MCF 10A (cell line): ENCODE data around the gene TMEM132D. TPM values are rescaled to one million over a fixed set of nuclear protein-coding genes. Genes with fewer than 3 reads are reported as not detected.

Experiments used
- BruUV-seq: library from RNA; stranded (reverse); fragments of 400-500 nt; replicated peaks from 2 replicates; lab custom pipeline; 2021; lab: Mats Ljungman, UMichigan
- CTCF ChIA-PET: fragments of 300-600 bp; sonication (Branson Sonifier 250); formaldehyde crosslinking; extraction: SDS; loops from one replicate; lab custom pipeline; 2021; ENCODE audit warnings: antibody characterized with exemption, inconsistent platforms; lab: Yijun Ruan, JAX
- POLR2A ChIA-PET: fragments of 300-600, 350-650 bp; sonication (Branson Sonifier 250); formaldehyde crosslinking; extraction: SDS; loops from one replicate; lab custom pipeline; 2020; ENCODE audit warnings: antibody characterized with exemption, inconsistent platforms; lab: Yijun Ruan, JAX
- DNase-seq: peaks from one replicate; pipeline ENCODE4 v3.0.0-alpha.2; 2018; ENCODE audit not compliant: unreplicated experiment
- H3K27ac Mint-ChIP-seq: one replicate; pipeline ENCODE4 v1.8.0; 2022; ENCODE audit warnings: mild to moderate bottlenecking, low read depth, mixed read lengths; ENCODE audit not compliant: unreplicated experiment
- H3K27me3 Mint-ChIP-seq: one replicate; pipeline ENCODE4 v1.8.0; 2022; ENCODE audit warnings: mixed read lengths; ENCODE audit not compliant: insufficient read depth, unreplicated experiment
- H3K36me3 Mint-ChIP-seq: one replicate; pipeline ENCODE4 v1.8.0; 2022; ENCODE audit warnings: mild to moderate bottlenecking, moderate library complexity, mixed read lengths; ENCODE audit not compliant: insufficient read depth, unreplicated experiment
- H3K4me1 Mint-ChIP-seq: one replicate; pipeline ENCODE4 v1.8.0; 2022; ENCODE audit warnings: mixed read lengths; ENCODE audit not compliant: insufficient read depth, unreplicated experiment
- H3K4me3 Mint-ChIP-seq: one replicate; pipeline ENCODE4 v1.8.0; 2022; ENCODE audit warnings: mild to moderate bottlenecking, moderate library complexity, mixed read lengths; ENCODE audit not compliant: unreplicated experiment
- H3K9me3 Mint-ChIP-seq: one replicate; pipeline ENCODE4 v1.8.0; 2022; ENCODE audit warnings: mixed read lengths; ENCODE audit not compliant: unreplicated experiment
- CTCF ChIP-seq: fragments of 200-600 bp; IDR thresholded peaks from one replicate; pipeline ENCODE4 v1.8.0; 2022; ENCODE audit warnings: antibody characterized with exemption, mild to moderate bottlenecking; ENCODE audit not compliant: unreplicated experiment
- intact Hi-C: fragments of 100-400 bp; cut with micrococcal nuclease; formaldehyde crosslinking; loops from 2 replicates; pipeline ENCODE4 v1.14.1; 2022
- total RNA-seq: library from RNA; stranded (reverse); gene quantifications from 2 replicates; pipeline ENCODE4 v1.2.3, GENCODE V29; 2022

TMEM132D gene
- total RNA-seq, 1 experiment from 2014 or later = not detected

- ChIA-PET POLR2A (no interaction called here), CTCF (no interaction called here)
- Mint-ChIP-seq H3K9me3 (peaks cover 30% of the 10 kb centered on the region), H3K27ac (no peak overlapping the region), H3K4me1 (no peaks in the 10 kb centered on the region), H3K36me3 (no peaks in the 10 kb centered on the region), H3K27me3 (no peaks in the 10 kb centered on the region), H3K4me3 (no peak overlapping the region)
- no peak for DNase-seq
- intact Hi-C loops = no loop called here
- TF ChIP-seq CTCF = no peak
- no TSS peak for BruUV-seq
Measured at GRCh38 chr12:129357233-129357632, 546.6 kb downstream of the TMEM132D start.

- intact Hi-C loops = no loop called here
- no TSS peak for BruUV-seq
- TF ChIP-seq CTCF = no peak
- Mint-ChIP-seq H3K27ac (no peak overlapping the region), H3K9me3 (peaks cover 25% of the 10 kb centered on the region), H3K27me3 (no peaks in the 10 kb centered on the region), H3K36me3 (no peaks in the 10 kb centered on the region), H3K4me1 (no peaks in the 10 kb centered on the region), H3K4me3 (no peak overlapping the region)
- ChIA-PET CTCF (interaction anchor here (0.9 kb wide), 1 partner anchor 18 kb away, joined by 3 read pairs; no protein-coding TSS in a partner anchor), POLR2A (no interaction called here)
- DNase-seq = no peak
Measured at GRCh38 chr12:129351481-129351880, 552.3 kb downstream of the TMEM132D start.

- no peak for TF ChIP-seq CTCF
- ChIA-PET POLR2A (no interaction called here), CTCF (interaction anchor here (0.6 kb wide), 1 partner anchor 33 kb away, joined by 5 read pairs; no protein-coding TSS in a partner anchor)
- H3K36me3 Mint-ChIP-seq = peaks cover 4% of the 10 kb centered on the region
- no peak for DNase-seq
- BruUV-seq = no TSS peak
- H3K27ac Mint-ChIP-seq = no peak overlapping the region
- H3K27me3 Mint-ChIP-seq = no peaks in the 10 kb centered on the region
- intact Hi-C loops = no loop called here
- H3K4me1 Mint-ChIP-seq = no peaks in the 10 kb centered on the region
- H3K9me3 Mint-ChIP-seq = peaks cover 18% of the 10 kb centered on the region
- H3K4me3 Mint-ChIP-seq = no peak overlapping the region
Measured at GRCh38 chr12:129339336-129339735, 564.5 kb downstream of the TMEM132D start.

- Mint-ChIP-seq H3K36me3 (no peaks in the 10 kb centered on the region), H3K27me3 (no peaks in the 10 kb centered on the region), H3K9me3 (peaks cover 18% of the 10 kb centered on the region), H3K4me1 (no peaks in the 10 kb centered on the region), H3K27ac (no peak overlapping the region), H3K4me3 (no peak overlapping the region)
- no TSS peak for BruUV-seq
- intact Hi-C loops = no loop called here
- DNase-seq = no peak
- ChIA-PET CTCF (no interaction called here), POLR2A (no interaction called here)
- TF ChIP-seq CTCF = no peak
Measured at GRCh38 chr12:129337413-129337812, 566.4 kb downstream of the TMEM132D start.
